LNCAP (cell line): ENCODE measurements around the gene MIS18BP1.

Source experiments
- CTCF ChIP-seq: fragments of 450-650 bp; IDR thresholded peaks from 2 replicates; pipeline ENCODE4 v1.5.1; 2017; ENCODE audit warnings: mild to moderate bottlenecking

The MIS18BP1 gene

GRCh38 chr14:45253070-45253753 lies at the start of gene MIS18BP1:
Gene MIS18BP1, minus strand, starts transcription at chr14:45253202. Its CDS starts 5,916 bp downstream, at chr14:45247286.
- TF ChIP-seq CTCF, result peak; percentile 84

- no peak for TF ChIP-seq CTCF
These were observed 45.6 kb upstream of the MIS18BP1 start for GRCh38 chr14:45298423-45299117.

DNA sequence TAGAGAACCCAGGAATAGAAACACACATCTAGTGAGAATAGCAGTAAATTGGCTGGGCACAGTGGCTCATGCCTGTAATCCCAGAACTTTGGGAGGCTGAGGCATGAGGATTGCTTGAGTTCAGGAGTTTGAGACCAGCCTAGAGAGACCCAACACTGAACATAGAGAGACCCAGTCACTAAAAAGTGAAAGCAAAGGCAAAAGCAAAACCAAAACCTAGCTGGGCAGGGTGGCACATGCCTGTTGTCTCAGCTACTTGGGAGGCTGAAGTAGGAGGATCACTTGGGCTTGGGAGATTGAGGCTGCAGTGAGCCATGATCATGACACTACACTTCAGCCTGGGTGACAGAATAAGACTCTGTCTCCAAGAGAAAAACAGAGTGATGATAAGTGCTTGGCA lies 37.5 kb upstream of the MIS18BP1 start:
- no peak for TF ChIP-seq CTCF

GRCh38 chr14:45287610-45288009 lies 34.6 kb upstream of the MIS18BP1 start:
- peak; percentile 39; the same call in 1 of the 2 replicates for TF ChIP-seq CTCF

GRCh38 chr14:45284802-45285201 lies 31.8 kb upstream of the MIS18BP1 start:
- peak; percentile 52; the same call in 1 of the 2 replicates for TF ChIP-seq CTCF

- no peak for TF ChIP-seq CTCF
These were observed 19.0 kb upstream of the MIS18BP1 start for GRCh38 chr14:45271858-45272537.

GRCh38 chr14:45270031-45270430 lies 17.0 kb upstream of the MIS18BP1 start:
- no peak for TF ChIP-seq CTCF
